OCI-LY1 (cell line): ENCODE data around the gene ATXN1L.

Experiments used
- H2AFZ ChIP-seq: fragments of 200-600 bp; sonication (generic), shearing (Covaris generic); 2 replicates; pipeline ENCODE4 v1.6.0; 2014; ENCODE audit warnings: antibody characterized with exemption, mild to moderate bottlenecking, low read length
- H3F3A ChIP-seq: fragments of 200-600 bp; sonication (generic), shearing (Covaris generic); 2 replicates; pipeline ENCODE4 v1.6.0; 2014; ENCODE audit warnings: mild to moderate bottlenecking, antibody characterized with exemption, low read length, moderate library complexity; ENCODE audit not compliant: insufficient read depth
- H3K27ac ChIP-seq: fragments of 200-600 bp; sonication (generic); 2 replicates; pipeline ENCODE4 v1.5.1; 2014; ENCODE audit warnings: low read length, mixed run types, mild to moderate bottlenecking, low read depth; ENCODE audit not compliant: poor library complexity, severe bottlenecking
- H3K27me3 ChIP-seq: fragments of 200-600 bp; sonication (generic); 2 replicates; pipeline ENCODE4 v1.6.0; 2014; ENCODE audit warnings: antibody characterized with exemption, mild to moderate bottlenecking, low read length, moderate library complexity; ENCODE audit not compliant: insufficient read depth
- H3K36me3 ChIP-seq: fragments of 200-600 bp; sonication (generic); 2 replicates; pipeline ENCODE4 v1.6.1; 2014; ENCODE audit warnings: mild to moderate bottlenecking, antibody characterized with exemption, low read length, moderate library complexity, mixed read lengths; ENCODE audit not compliant: insufficient read depth
- H3K4me1 ChIP-seq: fragments of 200-600 bp; sonication (generic); 2 replicates; pipeline ENCODE4 v1.5.1; 2014; ENCODE audit warnings: mild to moderate bottlenecking, low read length, moderate library complexity; ENCODE audit not compliant: insufficient read depth, severe bottlenecking
- H3K4me2 ChIP-seq: fragments of 200-600 bp; sonication (generic), shearing (Covaris generic); 2 replicates; pipeline ENCODE4 v1.6.1; 2014; ENCODE audit warnings: low read length
- H3K4me3 ChIP-seq: fragments of 200-600 bp; sonication (generic); 2 replicates; pipeline ENCODE4 v1.5.1; 2014; ENCODE audit warnings: low read length, low read depth, mild to moderate bottlenecking, mixed read lengths; ENCODE audit not compliant: poor library complexity, severe bottlenecking
- H3K79me2 ChIP-seq: fragments of 200-600 bp; shearing (Covaris generic); 2 replicates; pipeline ENCODE4 v1.6.1; 2016; ENCODE audit warnings: mixed run types, low read length, mixed read lengths; ENCODE audit not compliant: insufficient read depth
- H3K9ac ChIP-seq: fragments of 200-600 bp; sonication (generic), shearing (Covaris generic); 2 replicates; pipeline ENCODE4 v1.6.1; 2014; ENCODE audit warnings: mild to moderate bottlenecking, low read length, mixed read lengths
- H3K9me2 ChIP-seq: fragments of 200-600 bp; sonication (generic), shearing (Covaris generic); 2 replicates; pipeline ENCODE4 v1.6.1; 2014; ENCODE audit warnings: low read depth, mild to moderate bottlenecking, low read length, mixed read lengths
- H3K9me3 ChIP-seq: fragments of 200-600 bp; shearing (Covaris generic); 2 replicates; pipeline ENCODE4 v1.6.1; 2014; ENCODE audit warnings: low read length, mixed read lengths
- H4K20me1 ChIP-seq: fragments of 200-600 bp; sonication (generic), shearing (Covaris generic); 2 replicates; pipeline ENCODE4 v1.6.0; 2016; ENCODE audit warnings: mild to moderate bottlenecking, low read length; ENCODE audit not compliant: insufficient read depth
- EZH2 ChIP-seq: fragments of 200-600 bp; sonication (generic), shearing (Covaris generic); IDR thresholded peaks from 2 replicates; pipeline ENCODE4 v1.8.0; 2017; ENCODE audit warnings: borderline replicate concordance, mixed run types, mild to moderate bottlenecking, antibody characterized with exemption, low read length, moderate library complexity, mixed read lengths
- TF ChIP-seq, protein P1 (sequence below): fragments of 200-600 bp; sonication (generic), shearing (Covaris generic); IDR thresholded peaks from 2 replicates; pipeline ENCODE4 v1.5.1; 2017; ENCODE audit warnings: mild to moderate bottlenecking, antibody characterized with exemption, low read length, moderate library complexity, mixed read lengths

ATXN1L gene

DNA sequence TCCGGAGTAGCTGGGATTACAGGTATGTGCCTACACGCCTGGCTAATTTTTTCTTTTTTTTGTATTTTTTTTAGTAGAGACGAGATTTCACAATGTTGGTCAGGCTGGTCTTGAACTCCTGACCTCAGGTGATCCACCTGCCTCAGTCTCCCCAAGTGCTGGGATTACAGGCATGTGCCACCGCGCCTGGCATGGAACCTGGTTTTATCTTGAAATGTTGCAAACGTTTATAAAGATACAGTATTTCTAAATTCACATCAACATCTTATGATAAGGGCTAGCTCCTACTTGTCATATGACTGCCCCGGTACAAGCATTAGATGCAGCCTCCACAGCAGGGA is 48.1 kb downstream of the ATXN1L start:
- Histone ChIP-seq H3K27me3 (no peaks in the 10 kb centered on the region), H3K4me1 (peaks cover 41% of the 10 kb centered on the region), H3K9me3 (no peaks in the 10 kb centered on the region), H3F3A (no peaks in the 10 kb centered on the region), H3K27ac (peak overlapping the region; percentile 78), H4K20me1 (no peaks in the 10 kb centered on the region), H3K79me2 (peaks cover 35% of the 10 kb centered on the region), H3K4me3 (peak overlapping the region; percentile 97), H2AFZ (no peak overlapping the region; the same call in 1 of the 2 replicates), H3K4me2 (peak overlapping the region; percentile 87), H3K36me3 (peaks cover 8% of the 10 kb centered on the region; the same call in 1 of the 2 replicates), H3K9me2 (no peaks in the 10 kb centered on the region), H3K9ac (peak overlapping the region; percentile 87)
- TF ChIP-seq, protein P1, sequence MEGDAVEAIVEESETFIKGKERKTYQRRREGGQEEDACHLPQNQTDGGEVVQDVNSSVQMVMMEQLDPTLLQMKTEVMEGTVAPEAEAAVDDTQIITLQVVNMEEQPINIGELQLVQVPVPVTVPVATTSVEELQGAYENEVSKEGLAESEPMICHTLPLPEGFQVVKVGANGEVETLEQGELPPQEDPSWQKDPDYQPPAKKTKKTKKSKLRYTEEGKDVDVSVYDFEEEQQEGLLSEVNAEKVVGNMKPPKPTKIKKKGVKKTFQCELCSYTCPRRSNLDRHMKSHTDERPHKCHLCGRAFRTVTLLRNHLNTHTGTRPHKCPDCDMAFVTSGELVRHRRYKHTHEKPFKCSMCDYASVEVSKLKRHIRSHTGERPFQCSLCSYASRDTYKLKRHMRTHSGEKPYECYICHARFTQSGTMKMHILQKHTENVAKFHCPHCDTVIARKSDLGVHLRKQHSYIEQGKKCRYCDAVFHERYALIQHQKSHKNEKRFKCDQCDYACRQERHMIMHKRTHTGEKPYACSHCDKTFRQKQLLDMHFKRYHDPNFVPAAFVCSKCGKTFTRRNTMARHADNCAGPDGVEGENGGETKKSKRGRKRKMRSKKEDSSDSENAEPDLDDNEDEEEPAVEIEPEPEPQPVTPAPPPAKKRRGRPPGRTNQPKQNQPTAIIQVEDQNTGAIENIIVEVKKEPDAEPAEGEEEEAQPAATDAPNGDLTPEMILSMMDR: no peak
- TF ChIP-seq EZH2: no peak

DNA sequence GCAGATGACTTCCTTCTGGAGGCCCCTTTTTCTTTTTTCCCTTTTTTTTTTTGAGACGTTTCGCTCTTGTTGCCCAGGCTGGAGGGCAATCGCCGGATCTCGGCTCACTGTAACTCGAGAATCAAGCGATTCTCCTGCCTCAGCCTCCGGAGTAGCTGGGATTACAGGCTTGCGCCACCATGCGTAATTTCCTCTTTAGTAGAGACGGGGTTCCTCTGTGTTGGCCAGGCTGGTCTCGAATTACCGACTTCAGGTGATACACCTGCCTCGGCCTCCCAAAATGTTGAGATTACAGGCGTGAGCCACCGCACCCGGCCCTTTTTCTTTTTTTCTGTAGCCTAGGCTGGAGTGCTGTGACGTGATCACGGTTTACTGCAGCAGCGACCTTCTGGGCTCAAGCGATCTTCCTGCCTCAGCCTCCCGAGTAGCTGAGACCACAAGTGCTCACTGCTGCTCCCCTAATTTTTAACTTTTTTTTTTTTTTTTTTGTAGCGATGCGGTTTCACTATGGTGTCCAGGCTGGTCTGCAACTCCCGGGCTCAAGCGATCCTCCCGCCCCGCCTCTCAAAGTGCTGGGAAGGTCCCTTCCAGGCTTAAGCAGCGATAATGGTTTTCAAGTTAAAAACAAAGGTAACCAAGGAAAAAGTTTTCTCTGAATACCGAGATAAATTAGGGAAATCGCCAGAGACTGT is 48.6 kb downstream of the ATXN1L start:
- Histone ChIP-seq H3K4me1 (peaks cover 41% of the 10 kb centered on the region), H3K4me2 (peak overlapping the region; percentile 87), H3K9ac (peak overlapping the region; percentile 87), H2AFZ (no peak overlapping the region; the same call in 1 of the 2 replicates), H3K9me2 (no peaks in the 10 kb centered on the region), H3K36me3 (peaks cover 8% of the 10 kb centered on the region; the same call in 1 of the 2 replicates), H3K4me3 (peak overlapping the region; percentile 97), H4K20me1 (no peaks in the 10 kb centered on the region), H3K27ac (peak overlapping the region; percentile 78), H3K79me2 (peaks cover 40% of the 10 kb centered on the region), H3F3A (no peaks in the 10 kb centered on the region), H3K9me3 (no peaks in the 10 kb centered on the region), H3K27me3 (no peaks in the 10 kb centered on the region)
- TF ChIP-seq, protein P1: 0 out of 2 replicates have a peak, but pooled peaks have one; percentile 14
- no peak for TF ChIP-seq EZH2

DNA sequence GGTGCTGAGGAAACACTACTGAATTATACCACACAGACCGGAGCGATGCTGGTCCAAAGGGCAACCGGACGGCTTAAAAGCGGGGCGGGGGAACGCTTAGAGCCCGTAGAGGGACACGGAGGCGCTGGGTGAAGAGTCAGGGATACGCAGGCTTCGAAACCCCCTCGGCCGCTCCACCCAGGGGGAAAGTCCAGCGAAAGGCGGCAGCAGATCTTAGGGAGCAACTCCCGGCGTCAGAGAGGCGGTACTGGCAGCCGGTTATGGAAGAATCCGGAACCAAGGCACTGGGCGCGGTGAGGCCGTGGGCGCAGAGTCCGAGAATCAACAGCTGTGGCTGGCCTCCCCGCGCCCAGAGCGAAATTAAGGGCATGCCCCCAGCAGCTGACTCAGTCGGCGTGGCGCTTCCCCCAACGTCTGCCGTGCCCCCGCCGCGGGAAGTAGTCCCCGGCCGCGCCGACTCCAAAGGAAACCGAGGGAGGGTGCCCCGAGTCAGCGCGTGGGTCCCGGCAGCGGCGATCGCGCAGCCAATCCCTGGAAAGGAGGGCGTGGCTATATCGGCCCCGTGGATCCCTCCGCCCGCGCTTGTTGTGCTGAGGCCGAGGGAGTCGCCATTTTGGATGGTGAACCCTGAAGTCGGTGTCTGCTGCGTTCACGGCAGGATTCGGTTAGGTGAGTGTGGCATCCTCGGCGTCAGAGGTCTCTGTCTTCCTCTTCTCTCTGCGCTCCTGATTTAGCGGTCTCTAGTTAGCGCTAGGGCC is 49.3 kb downstream of the ATXN1L start, which contains the start of gene IST1:
TSS of gene IST1 (plus strand) at position 611 of the 758 bp plus-strand sequence. CDS start 20,110 bp downstream, outside the sequence.
- H3K4me1 ChIP-seq: peaks cover 46% of the 10 kb centered on the region
- TF ChIP-seq, protein P1: no peak
- TF ChIP-seq EZH2: no peak

More for the DNA sequence above, 49.3 kb downstream of the ATXN1L start, which contains the start of gene IST1:
- Histone ChIP-seq H3K36me3 (peaks cover 8% of the 10 kb centered on the region; the same call in 1 of the 2 replicates), H3K9me3 (no peaks in the 10 kb centered on the region), H3K79me2 (peaks cover 46% of the 10 kb centered on the region), H3K4me3 (peak within 1 kb of the TSS; percentile 97), H3K4me2 (peak within 1 kb of the TSS; percentile 92), H3K9me2 (no peaks in the 10 kb centered on the region), H3K27ac (peak within 1 kb of the TSS; percentile 78), H3K9ac (peak within 1 kb of the TSS; percentile 98), H3F3A (no peaks in the 10 kb centered on the region), H4K20me1 (no peaks in the 10 kb centered on the region), H3K27me3 (no peaks in the 10 kb centered on the region), H2AFZ (no peak within 1 kb of the TSS)
